BLaER1 treated with 17β-estradiol and CSF1 and Interleukin-3, amounts not matched to agents 10 nM and 100 nM (cell line): ENCODE data around the gene USP50.

Experiments used
- H3K27ac ChIP-seq, 11 experiments: shearing (Covaris generic); formaldehyde crosslinking; 2 replicates each; pipeline ENCODE4 v1.8.1; 2022
- H3K27me3 ChIP-seq, 11 experiments: shearing (Covaris generic); formaldehyde crosslinking; 2 replicates each; pipeline ENCODE4 v1.8.1; 2022
- H3K36me3 ChIP-seq, 11 experiments: shearing (Covaris generic); formaldehyde crosslinking; 2 replicates each; pipeline ENCODE4 v1.8.1; 2022
- H3K4me1 ChIP-seq, 10 experiments: shearing (Covaris generic); formaldehyde crosslinking; 2 replicates each; pipeline ENCODE4 v1.8.1; 2022
- H3K4me2 ChIP-seq, 11 experiments: shearing (Covaris generic); formaldehyde crosslinking; 2 replicates each; pipeline ENCODE4 v1.8.1; 2022
- H3K4me3 ChIP-seq, 10 experiments: shearing (Covaris generic); formaldehyde crosslinking; 2 replicates each; pipeline ENCODE4 v1.8.1; 2022
- H3K9ac ChIP-seq, 11 experiments: shearing (Covaris generic); formaldehyde crosslinking; 2 replicates each; pipeline ENCODE4 v1.8.1; 2022
- H3K9me3 ChIP-seq, 11 experiments: shearing (Covaris generic); formaldehyde crosslinking; replicated peaks in 1 of 11; 2 replicates each; pipeline ENCODE4 v1.8.1; 2022
- H4K20me1 ChIP-seq, 11 experiments: shearing (Covaris generic); formaldehyde crosslinking; 2 replicates each; pipeline ENCODE4 v1.8.1; 2022
- Cebpa-rat ChIP-seq, 11 experiments: shearing (Covaris generic); IDR thresholded peaks; 2 replicates each; pipeline ENCODE4 v1.8.1; 2022

Gene USP50

DNA sequence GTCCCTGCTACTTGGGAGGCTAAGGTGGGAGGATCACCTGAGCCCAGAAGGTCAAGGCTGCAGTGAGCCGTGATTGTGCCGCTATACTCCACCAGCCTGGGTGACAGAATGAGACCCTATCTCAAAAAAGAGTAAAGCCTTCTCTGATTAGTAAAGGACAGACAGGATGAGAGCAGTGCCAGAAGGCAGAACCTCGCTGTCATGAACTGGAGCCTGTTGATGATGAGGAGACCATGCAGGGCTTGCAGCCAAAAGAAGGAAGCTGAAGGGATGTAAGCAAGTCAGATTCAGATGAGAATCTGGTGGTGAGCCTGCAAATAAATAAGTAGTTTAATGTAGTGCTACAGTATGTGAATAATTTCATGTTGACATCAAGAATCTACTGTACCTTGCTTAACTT lies 52.8 kb downstream of the USP50 start:
- Histone ChIP-seq H3K9ac (no peak overlapping the region), H3K36me3 (peaks cover 92 to 100% (median 99%) of the 10 kb centered on the region in 11 experiments), H3K4me1 (no peaks in the 10 kb centered on the region), H3K4me3 (no peak overlapping the region), H4K20me1 (peaks cover 0 to 35% (median 0%) of the 10 kb centered on the region in 11 experiments; a peak in 4 of 22 replicates), H3K4me2 (no peak overlapping the region), H3K27me3 (no peaks in the 10 kb centered on the region), H3K9me3 (no peaks in the 10 kb centered on the region), H3K27ac (no peak overlapping the region)
- TF ChIP-seq Cebpa-rat (IDR thresholded peaks at IDR 0.05): no peak

DNA sequence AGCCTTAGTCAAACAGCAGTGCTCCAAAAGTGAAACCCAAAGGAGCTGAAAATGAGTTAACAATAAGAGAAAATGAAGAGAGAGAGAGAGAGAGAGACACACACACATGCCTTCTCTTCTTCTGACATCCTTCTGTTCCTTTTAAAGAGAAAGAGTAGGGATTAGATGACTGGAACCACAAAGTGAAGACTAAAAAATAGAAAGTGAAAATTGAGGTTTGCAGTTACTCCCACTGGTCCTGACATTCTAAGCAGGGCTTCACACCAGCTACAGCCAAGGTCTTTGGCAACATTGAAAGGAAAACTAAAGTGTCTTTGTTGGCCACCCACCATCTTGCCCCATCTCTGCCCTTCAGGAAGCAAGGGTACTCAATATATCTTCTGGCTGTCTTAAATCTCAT lies 59.2 kb downstream of the USP50 start:
- Histone ChIP-seq H3K9ac (no peak overlapping the region), H3K36me3 (peaks cover 94 to 100% (median 100%) of the 10 kb centered on the region in 11 experiments), H3K27me3 (no peaks in the 10 kb centered on the region), H4K20me1 (peaks cover 0 to 50% (median 0%) of the 10 kb centered on the region in 11 experiments; a peak in 4 of 22 replicates), H3K4me3 (no peak overlapping the region), H3K27ac (no peak overlapping the region), H3K9me3 (no peaks in the 10 kb centered on the region), H3K4me2 (no peak overlapping the region), H3K4me1 (no peaks in the 10 kb centered on the region)
- no peak for TF ChIP-seq Cebpa-rat (IDR thresholded peaks at IDR 0.05)

DNA sequence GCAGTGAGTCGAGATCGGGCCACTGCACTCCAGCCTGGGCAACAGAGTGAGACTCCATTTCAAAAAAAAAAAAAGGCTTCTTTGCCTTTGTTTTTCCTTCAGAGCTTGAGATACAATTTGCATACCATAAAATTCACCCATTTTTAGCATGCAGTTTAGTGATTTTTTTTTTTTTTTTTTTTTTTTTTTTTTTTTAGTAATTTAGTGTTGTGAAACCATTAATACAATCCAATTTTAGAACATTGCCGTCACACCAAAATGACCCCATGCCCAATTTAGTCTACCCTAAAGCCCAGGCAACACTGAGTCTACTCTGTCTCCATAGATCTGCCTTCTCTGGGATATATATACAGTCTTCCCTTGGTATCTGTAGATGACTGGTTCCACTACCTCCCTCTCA lies 61.1 kb downstream of the USP50 start:
- peaks cover 0 to 42% (median 0%) of the 10 kb centered on the region in 11 experiments; a peak in 4 of 22 replicates for H4K20me1 ChIP-seq
- TF ChIP-seq Cebpa-rat (IDR thresholded peaks at IDR 0.05): no peak
- peaks cover 94 to 100% (median 100%) of the 10 kb centered on the region in 11 experiments for H3K36me3 ChIP-seq
- no peaks in the 10 kb centered on the region for H3K9me3 ChIP-seq
- H3K4me3 ChIP-seq: no peak overlapping the region
- no peak overlapping the region for H3K4me2 ChIP-seq
- peaks cover 0 to 17% (median 0%) of the 10 kb centered on the region in 10 experiments; a peak in 3 of 20 replicates for H3K4me1 ChIP-seq
- no peak overlapping the region for H3K9ac ChIP-seq
- H3K27ac ChIP-seq: no peak overlapping the region
- H3K27me3 ChIP-seq: no peaks in the 10 kb centered on the region

- no peak for TF ChIP-seq Cebpa-rat (IDR thresholded peaks at IDR 0.05)
- Histone ChIP-seq H3K27me3 (no peaks in the 10 kb centered on the region), H3K36me3 (peaks cover 94 to 100% (median 100%) of the 10 kb centered on the region in 11 experiments), H3K4me3 (no peak overlapping the region), H3K4me1 (peaks cover 0 to 21% (median 0%) of the 10 kb centered on the region in 10 experiments; a peak in 3 of 20 replicates), H4K20me1 (peaks cover 0 to 41% (median 0%) of the 10 kb centered on the region in 11 experiments; a peak in 4 of 22 replicates), H3K4me2 (no peak overlapping the region), H3K27ac (no peak overlapping the region), H3K9me3 (no peaks in the 10 kb centered on the region), H3K9ac (no peak overlapping the region)
Measured at GRCh38 chr15:50484781-50485180, 61.7 kb downstream of the USP50 start.

GRCh38 chr15:50476143-50476542 lies 70.3 kb downstream of the USP50 start:
- Histone ChIP-seq H3K9ac (no peak overlapping the region), H3K9me3 (no peaks in the 10 kb centered on the region), H3K27ac (no peak overlapping the region), H3K4me3 (no peak overlapping the region), H3K4me2 (no peak overlapping the region), H3K36me3 (peaks cover 90 to 100% (median 99%) of the 10 kb centered on the region in 11 experiments), H3K4me1 (peaks cover 0 to 12% (median 0%) of the 10 kb centered on the region in 10 experiments; a peak in 3 of 20 replicates), H4K20me1 (peaks cover 0 to 11% (median 0%) of the 10 kb centered on the region in 11 experiments; a peak in 2 of 22 replicates), H3K27me3 (no peaks in the 10 kb centered on the region)
- TF ChIP-seq Cebpa-rat (IDR thresholded peaks at IDR 0.05): no peak

GRCh38 chr15:50471072-50471471 lies 75.4 kb downstream of the USP50 start:
- peaks cover 0 to 18% (median 0%) of the 10 kb centered on the region in 11 experiments; a peak in 3 of 22 replicates for H4K20me1 ChIP-seq
- no peak for TF ChIP-seq Cebpa-rat (IDR thresholded peaks at IDR 0.05)

DNA sequence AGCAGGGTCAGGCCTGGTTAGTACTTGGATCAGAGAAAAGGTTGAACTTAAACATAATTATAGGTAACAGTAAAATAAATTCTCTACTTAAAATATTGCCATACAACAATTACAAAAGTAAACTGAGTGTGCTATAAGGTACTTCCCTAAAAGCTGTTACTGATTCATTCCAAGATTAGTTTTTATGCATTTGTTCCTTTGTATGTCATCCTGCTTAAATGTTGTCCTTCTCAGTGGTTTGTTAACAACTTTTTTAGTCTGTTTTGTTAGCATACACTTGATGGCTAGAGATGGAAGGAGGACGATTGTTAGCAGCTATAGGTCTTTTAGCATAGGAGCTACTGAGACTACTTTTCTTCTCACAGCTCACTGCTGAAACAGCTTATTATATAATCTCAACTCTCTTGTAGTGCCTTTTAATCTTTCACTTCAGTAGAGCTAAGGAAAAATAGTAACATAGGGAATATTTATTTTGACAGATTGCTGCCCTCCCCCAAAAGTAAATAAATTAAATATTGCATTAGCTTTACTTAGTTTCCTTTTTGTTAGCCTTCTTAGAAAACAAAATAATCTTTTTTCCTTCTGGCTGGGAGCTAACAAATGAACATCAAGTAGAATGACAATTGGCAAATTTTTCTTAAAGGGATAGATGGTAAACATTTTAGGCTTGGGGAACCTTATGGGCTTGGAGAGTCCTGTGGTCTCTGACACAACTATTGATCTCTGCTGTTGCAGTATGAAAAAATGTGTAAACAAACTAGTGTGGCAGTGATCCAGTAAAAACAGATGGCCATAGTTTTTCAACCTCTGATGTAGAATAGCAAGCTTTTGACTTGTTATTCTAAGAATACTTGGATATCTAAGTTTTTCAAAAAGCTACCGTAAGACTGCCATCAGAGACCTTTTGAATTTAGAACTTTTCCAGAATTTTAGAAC lies 82.8 kb downstream of the USP50 start:
- Histone ChIP-seq H3K9ac (no peak overlapping the region), H3K27me3 (no peaks in the 10 kb centered on the region), H4K20me1 (peaks cover 3 to 63% (median 9%) of the 10 kb centered on the region in 11 experiments; a peak in 9 of 22 replicates), H3K36me3 (peaks cover 91 to 99% (median 96%) of the 10 kb centered on the region in 11 experiments), H3K4me2 (no peak overlapping the region), H3K9me3 (no peaks in the 10 kb centered on the region), H3K4me1 (peaks cover 0 to 5% (median 3%) of the 10 kb centered on the region in 10 experiments; a peak in 14 of 20 replicates), H3K27ac (no peak overlapping the region), H3K4me3 (no peak overlapping the region)
- no peak for TF ChIP-seq Cebpa-rat (IDR thresholded peaks at IDR 0.05)

More at GRCh38 chr15:50471072-50471471, 75.4 kb downstream of the USP50 start:
- Histone ChIP-seq H3K9ac (no peak overlapping the region), H3K36me3 (peaks cover 90 to 100% (median 98%) of the 10 kb centered on the region in 11 experiments), H3K4me1 (no peaks in the 10 kb centered on the region), H3K9me3 (no peaks in the 10 kb centered on the region), H3K27me3 (no peaks in the 10 kb centered on the region), H3K4me3 (no peak overlapping the region), H3K4me2 (no peak overlapping the region), H3K27ac (no peak overlapping the region)

GRCh38 chr15:50458348-50459112 lies 87.9 kb downstream of the USP50 start:
- no peak overlapping the region for H3K9ac ChIP-seq
- H3K36me3 ChIP-seq: peaks cover 87 to 99% (median 94%) of the 10 kb centered on the region in 11 experiments
- no peak for TF ChIP-seq Cebpa-rat (IDR thresholded peaks at IDR 0.05)
- H4K20me1 ChIP-seq: peaks cover 12 to 86% (median 40%) of the 10 kb centered on the region in 11 experiments; a peak in 15 of 22 replicates
- no peaks in the 10 kb centered on the region for H3K9me3 ChIP-seq
- H3K4me1 ChIP-seq: peaks cover 0 to 14% (median 11%) of the 10 kb centered on the region in 10 experiments; a peak in 15 of 20 replicates
- peak overlapping the region in 6 of 11 experiments; percentile 7 to 47 (median 16); a peak in 8 of 22 replicates for H3K4me2 ChIP-seq
- no peak overlapping the region for H3K27ac ChIP-seq
- no peak overlapping the region for H3K4me3 ChIP-seq
- H3K27me3 ChIP-seq: no peaks in the 10 kb centered on the region
